ENCODE results near the gene KCNN3.

The KCNN3 gene

DNA sequence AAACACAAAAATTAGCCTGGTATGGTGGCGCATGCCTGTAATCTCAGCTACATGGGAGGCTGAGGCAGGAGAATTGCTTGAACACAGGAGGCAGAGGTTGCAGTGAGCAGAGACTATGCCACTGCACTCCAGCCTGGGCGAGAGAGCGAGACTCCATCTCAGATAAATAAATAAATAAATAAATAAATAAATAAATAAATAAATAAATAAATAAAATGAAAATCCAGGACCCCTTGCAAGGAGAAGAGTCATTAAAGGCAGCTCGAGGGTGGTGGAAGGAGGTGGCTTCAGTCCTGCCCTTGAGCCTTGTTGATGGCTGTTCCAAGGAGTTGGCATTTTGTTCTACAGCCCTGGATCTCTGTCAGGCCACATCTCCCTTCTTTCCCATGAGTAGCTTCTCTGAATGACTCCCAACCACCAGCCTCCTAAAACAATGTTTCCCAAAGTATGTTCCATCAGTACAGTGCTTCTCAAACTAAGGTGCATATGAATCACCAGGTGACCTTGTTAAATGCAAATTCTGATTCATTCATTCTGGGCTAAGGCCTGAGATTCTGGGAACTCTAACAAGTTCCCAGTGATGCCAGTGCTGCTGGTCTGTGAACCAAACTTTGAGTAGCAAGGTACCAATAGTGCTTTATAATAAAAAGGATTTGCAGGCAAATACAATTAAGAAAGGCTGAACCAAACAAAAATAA lies 99.0 kb downstream of the KCNN3 start:
- DNase-seq (ENCODE audit: low read depth): no peak
- TF ChIP-seq, protein P1, sequence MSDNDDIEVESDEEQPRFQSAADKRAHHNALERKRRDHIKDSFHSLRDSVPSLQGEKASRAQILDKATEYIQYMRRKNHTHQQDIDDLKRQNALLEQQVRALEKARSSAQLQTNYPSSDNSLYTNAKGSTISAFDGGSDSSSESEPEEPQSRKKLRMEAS (IDR thresholded peaks at IDR 0.05; ENCODE audit: low read depth, low read length): no peak
- no peak for TF ChIP-seq POLR2A (IDR thresholded peaks at IDR 0.05; ENCODE audit: extremely low read depth, insufficient read length)
- TF ChIP-seq, protein P2, sequence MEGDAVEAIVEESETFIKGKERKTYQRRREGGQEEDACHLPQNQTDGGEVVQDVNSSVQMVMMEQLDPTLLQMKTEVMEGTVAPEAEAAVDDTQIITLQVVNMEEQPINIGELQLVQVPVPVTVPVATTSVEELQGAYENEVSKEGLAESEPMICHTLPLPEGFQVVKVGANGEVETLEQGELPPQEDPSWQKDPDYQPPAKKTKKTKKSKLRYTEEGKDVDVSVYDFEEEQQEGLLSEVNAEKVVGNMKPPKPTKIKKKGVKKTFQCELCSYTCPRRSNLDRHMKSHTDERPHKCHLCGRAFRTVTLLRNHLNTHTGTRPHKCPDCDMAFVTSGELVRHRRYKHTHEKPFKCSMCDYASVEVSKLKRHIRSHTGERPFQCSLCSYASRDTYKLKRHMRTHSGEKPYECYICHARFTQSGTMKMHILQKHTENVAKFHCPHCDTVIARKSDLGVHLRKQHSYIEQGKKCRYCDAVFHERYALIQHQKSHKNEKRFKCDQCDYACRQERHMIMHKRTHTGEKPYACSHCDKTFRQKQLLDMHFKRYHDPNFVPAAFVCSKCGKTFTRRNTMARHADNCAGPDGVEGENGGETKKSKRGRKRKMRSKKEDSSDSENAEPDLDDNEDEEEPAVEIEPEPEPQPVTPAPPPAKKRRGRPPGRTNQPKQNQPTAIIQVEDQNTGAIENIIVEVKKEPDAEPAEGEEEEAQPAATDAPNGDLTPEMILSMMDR (IDR thresholded peaks at IDR 0.05; ENCODE audit: low read depth, low read length): no peak
- no peak for TF ChIP-seq MYC (IDR thresholded peaks at IDR 0.05; ENCODE audit: low read depth, low read length)
- H3K4me3 ChIP-seq (ENCODE audit: low read depth, low read length): no peak overlapping the region

DNA sequence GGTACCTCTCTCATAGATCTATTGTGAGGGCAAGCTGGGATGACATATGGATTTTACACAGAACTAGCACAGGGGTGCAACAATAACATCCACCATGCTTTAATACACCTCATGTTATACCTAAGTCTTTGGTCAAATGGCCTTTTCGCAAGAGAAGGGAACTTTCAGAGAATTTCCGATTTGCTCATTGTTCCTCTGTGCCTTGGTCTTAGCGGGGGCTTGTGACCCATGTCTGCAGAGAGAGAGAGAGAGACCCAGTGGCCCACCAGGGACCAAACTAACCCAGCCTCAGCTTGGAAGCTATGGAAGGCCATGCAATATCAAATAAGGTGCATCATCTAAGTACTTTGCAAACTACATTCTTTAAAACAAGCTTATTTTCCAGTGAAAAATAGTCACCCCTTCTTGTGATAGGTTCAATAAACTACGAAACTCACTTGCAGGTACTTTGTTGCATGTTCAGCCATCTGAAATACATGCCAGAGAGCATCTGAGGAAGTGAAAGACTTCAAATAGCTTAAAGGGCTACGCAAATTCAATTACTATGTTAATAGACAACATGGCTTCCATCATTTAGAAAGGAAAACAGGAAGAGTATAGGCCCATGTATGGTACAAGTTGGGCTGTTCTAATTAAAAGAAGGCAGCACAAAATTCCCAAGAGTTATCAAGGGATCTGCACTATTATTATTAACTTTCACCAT lies 100.7 kb downstream of the KCNN3 start:
- no peak overlapping the region for H3K4me3 ChIP-seq (ENCODE audit: low read depth, low read length)
- no peak for DNase-seq (ENCODE audit: low read depth)
- TF ChIP-seq, protein P2 (IDR thresholded peaks at IDR 0.05; ENCODE audit: low read depth, low read length): no peak
- TF ChIP-seq MYC (IDR thresholded peaks at IDR 0.05; ENCODE audit: low read depth, low read length): no peak

DNA sequence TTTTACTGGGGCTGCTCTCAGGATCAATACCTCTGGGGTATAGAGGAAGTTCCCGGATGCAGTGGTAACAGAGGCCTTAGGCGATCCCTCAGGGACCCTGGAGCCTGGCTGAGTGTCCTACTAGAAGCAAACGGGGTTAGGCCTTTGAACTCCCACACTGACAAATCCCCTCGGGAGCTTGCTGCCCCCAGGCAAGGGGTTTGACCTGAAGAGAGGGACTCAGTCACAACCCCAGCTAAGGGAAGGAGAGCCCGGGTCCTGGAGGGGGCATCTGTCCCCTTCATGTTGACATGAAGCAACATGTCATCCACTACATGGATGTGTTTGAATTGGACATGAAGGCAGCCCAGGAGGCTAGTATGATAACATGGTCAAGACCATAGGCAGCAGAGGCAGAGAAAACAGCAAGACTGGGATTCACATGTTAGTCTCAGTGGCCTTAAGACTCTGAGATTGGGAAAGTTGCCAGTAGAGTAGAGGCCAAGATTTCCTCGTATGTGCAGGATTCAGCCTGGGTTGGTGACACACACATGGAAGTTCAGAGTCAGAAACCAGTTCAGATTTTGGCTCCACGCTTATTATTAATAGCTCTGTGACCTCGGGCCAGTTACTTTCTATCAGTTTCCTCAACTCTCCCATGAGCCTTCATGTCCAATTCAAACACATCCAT lies 101.5 kb downstream of the KCNN3 start:
- TF ChIP-seq, protein P1 (IDR thresholded peaks at IDR 0.05; ENCODE audit: low read depth, low read length): no peak
- TF ChIP-seq POLR2A (IDR thresholded peaks at IDR 0.05; ENCODE audit: extremely low read depth, insufficient read length) (no peak), MYC (IDR thresholded peaks at IDR 0.05; ENCODE audit: low read depth, low read length) (no peak)
- TF ChIP-seq, protein P2 (IDR thresholded peaks at IDR 0.05; ENCODE audit: low read depth, low read length): no peak
- DNase-seq (ENCODE audit: low read depth): no peak

DNA sequence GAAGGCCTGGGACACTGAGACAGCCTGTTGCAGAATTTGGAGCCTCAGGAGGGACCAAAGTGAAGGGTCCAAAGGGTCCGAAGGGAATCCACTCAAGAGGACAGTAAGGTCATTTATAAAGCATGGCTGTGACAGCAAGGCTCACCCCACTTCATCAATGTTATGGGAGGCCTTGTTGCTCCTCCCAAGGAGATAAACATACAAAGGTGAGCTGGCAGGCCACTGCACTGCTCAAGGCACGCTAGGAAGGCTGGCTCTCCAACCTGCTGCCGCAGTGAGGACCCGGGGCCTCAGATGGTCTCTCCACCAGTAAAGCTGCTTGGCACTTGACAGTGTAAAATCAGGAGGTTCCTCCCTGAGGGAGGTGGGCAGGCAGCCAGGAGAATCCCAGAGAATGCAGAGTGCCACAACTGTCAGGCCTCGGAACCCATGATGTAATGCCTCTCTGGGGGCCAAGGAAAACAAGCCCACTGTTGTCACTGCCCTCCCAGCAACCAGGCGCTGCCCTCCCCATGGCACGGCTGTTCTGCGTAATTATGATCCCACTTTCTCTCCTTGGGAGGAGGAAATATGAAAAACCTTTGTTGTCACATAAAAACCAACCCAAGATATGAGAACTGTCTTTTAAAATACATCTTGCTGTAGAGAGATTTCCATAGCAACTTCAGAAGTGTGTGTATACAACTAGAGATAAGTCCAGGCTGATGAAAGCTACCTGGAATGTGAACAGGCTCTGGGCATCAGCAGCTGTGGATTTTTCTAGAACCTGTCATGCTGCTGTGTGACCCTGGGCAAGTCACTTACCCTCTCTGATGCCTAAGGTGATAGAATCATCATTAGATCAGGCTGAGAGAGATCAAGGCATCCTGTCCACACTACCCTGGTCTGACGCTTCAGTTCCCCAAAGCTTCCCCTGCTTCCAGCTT lies 102.5 kb downstream of the KCNN3 start:
- TF ChIP-seq MYC (IDR thresholded peaks at IDR 0.05; ENCODE audit: low read depth, low read length) (no peak), POLR2A (IDR thresholded peaks at IDR 0.05; ENCODE audit: extremely low read depth, insufficient read length) (no peak)
- TF ChIP-seq, protein P2 (IDR thresholded peaks at IDR 0.05; ENCODE audit: low read depth, low read length): no peak
- TF ChIP-seq, protein P1 (IDR thresholded peaks at IDR 0.05; ENCODE audit: low read depth, low read length): no peak
- no peak for DNase-seq (ENCODE audit: low read depth)
- no peak overlapping the region for H3K4me3 ChIP-seq (ENCODE audit: low read depth, low read length)

More for the DNA sequence above, 101.5 kb downstream of the KCNN3 start:
- no peak overlapping the region for H3K4me3 ChIP-seq (ENCODE audit: low read depth, low read length)

DNA sequence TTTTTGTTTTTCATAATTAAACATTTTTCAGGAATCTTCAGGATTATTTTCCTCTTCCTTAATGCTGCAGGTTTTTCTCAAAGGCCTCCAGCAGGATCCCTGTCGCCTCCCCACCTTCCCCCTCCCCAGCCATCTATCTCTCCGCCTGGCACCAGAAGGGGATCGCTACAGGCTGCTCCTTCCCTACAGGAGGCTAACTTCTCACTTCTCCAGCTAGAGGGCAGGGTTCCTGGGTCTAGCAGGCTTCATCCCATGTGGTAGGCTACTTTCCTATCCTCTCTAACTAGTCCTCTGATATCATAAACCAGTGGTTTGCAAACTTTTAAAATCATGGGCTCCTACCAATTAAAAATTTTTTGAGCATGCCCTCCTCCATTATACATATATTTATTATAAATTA lies 104.1 kb downstream of the KCNN3 start:
- TF ChIP-seq MYC (IDR thresholded peaks at IDR 0.05; ENCODE audit: low read depth, low read length) (no peak), POLR2A (IDR thresholded peaks at IDR 0.05; ENCODE audit: extremely low read depth, insufficient read length) (no peak)
- TF ChIP-seq, protein P2 (IDR thresholded peaks at IDR 0.05; ENCODE audit: low read depth, low read length): peak; percentile 66
- TF ChIP-seq, protein P1 (IDR thresholded peaks at IDR 0.05; ENCODE audit: low read depth, low read length): 0 out of 2 replicates have a peak, but pooled peaks have one; percentile 17
- no peak overlapping the region for H3K4me3 ChIP-seq (ENCODE audit: low read depth, low read length)
- peak; percentile 48 for DNase-seq (ENCODE audit: low read depth)
